Measurements from ENCODE around the gene SUSD4.

The SUSD4 gene

DNA sequence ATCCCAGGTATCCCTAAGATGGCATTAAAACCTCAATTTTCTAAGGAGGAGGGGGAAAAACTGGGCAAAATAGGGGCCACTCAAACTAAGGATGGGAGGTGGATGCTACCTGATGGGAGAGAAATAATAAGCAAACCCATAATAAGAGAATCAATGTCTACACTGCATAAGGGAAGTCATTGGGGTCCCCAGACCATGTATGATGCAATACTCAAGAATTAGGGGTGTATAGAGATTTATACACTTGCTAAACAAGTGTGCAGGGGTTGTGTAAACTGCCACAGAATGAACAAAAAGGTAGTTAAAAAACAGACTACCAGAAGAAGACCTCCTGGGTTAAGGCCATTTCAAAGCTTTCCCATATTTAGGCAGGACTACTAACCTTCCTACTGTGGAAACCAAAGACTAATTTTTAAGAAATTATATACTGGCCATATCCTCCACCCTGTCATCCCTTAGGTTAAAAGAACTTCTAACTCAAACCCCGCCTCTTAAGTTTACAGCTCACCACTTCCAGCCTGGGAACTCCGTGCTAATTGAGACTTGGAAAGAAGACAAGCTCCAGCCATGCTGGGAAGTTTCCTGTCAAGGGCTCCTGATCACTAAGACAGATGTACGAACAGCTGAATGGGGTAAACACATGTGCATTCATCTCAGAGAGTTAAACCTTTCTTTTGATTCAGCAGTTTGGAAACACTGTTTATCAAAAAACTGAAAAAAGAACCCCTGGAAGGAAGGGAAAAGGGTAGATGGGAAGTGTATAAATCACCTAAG, 156.5 kb downstream of the SUSD4 start:
- DNase-seq, result no peak

- DNase-seq, result no peak
These were observed 159.6 kb downstream of the SUSD4 start for GRCh38 chr1:223204424-223204823.

DNA sequence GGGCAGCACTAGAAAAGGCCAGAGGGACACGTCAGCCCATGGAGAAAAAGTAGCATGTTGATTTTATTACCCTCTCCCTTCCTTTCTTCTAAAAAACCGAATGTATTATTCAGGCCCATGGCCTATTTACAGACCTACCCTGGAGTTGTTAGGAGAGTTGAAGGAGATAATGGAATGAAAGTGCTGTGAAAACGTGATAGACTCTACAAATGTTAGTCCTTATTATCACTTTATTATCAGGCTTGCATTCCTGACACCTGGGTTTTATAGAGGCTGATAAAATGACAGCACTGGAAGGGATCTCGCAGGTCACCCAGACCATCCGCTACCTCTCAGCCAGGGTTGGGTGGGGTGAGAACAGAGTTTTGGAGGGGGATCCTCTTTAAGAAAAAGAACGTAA, 160.3 kb downstream of the SUSD4 start:
- no peak for DNase-seq

- DNase-seq, result no peak
These were observed 161.0 kb downstream of the SUSD4 start for GRCh38 chr1:223203034-223203408.

DNA sequence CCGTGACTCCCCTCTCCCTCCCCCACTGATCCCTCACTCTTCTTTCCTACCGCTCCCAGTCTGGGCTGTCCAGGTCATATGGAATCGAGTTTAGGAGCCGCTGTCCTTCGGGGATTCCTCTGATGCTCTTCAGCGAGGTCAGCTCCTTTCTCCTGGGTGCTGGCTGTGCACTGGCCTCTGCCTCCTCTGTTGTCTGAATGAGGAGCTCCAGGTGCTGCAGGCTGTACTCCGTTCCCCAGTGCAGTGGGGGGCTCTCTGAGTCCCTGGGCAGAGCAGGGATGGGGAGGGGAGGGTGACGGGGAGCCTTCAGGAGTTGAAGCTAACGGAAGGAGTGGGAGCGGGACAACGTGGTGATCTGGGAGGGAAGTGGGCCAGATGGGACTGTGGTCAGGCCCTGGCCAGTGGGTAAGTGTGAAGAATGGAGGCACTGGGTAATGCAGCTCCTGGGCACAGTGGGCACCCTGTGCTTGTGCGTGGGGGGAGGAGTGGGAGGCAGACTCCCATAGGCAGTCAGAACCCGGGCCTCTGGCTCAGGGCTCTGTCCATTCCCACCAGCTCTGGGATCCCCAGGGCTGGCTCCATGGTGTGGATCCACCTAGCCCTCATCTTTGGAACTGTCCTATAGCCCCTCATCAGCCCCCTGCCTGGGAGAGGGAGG, 161.5 kb downstream of the SUSD4 start:
- DNase-seq, result no peak

DNA sequence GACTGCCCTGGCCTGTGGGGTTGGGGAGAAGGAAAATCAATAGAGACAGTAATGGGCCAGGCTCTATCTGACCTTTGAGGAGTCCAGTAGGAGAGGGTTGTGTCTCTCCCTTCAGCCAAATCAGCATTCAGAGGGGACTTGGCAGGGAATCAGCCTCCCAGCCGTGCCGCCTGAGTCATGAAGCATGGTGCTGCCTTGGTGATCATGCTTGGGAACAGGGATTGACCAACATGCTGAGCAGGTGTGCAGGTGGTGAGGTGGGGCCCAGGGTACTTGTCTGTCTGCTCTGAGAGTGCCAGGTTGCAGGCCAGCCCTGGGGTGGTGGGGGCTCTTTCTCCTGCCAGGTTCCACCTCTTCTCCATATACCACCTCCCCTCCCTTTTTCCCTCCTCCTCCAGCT, 162.0 kb downstream of the SUSD4 start:
- no peak for DNase-seq

DNA sequence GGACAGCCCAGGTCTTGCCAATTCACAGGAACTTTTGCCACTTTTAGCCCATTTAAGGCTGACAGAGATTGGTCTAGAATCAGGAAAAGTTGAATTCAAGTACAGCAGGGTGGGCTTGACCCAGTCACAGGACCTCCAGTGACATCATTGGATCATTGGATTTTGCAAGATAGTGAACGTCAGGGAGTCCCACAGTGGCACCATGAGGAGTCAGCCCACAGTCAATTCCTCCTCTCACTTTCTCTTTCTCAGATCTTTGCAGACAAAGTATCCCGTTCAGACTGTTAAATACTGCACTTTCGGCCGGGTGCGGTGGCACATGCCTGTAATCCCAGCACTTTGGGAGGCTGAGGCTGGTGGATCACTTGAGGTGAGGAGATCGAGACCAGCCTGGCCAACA, 163.1 kb downstream of the SUSD4 start:
- DNase-seq, result no peak

DNA sequence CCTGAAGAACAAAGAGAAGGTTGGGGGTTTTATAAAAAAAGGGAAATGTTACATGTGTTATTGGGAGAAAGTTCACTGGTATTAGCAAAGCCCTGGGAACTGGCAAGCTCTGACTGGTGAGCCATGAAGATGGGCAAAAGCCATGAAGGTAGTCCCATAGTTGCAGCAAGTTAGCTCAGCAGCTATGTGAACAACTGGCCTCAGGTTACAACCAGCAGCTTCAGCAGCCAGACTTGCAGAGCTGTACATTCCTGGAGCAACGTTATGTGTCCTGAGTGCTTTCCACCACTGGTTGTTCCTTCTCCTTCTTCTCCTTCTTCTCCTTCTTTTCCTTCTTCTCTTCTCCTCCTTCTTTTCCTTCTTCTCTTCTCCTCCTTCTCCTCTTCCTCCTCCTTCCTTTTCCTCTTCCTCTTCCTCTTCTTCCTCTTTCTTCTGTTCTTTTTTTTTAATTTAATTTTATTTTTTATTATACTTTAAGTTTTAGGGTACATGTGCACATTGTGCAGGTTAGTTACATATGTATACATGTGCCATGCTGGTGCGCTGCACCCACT, 164.8 kb downstream of the SUSD4 start:
- DNase-seq, result no peak

GRCh38 chr1:223198628-223198965, 165.4 kb downstream of the SUSD4 start:
- DNase-seq, result no peak

DNA sequence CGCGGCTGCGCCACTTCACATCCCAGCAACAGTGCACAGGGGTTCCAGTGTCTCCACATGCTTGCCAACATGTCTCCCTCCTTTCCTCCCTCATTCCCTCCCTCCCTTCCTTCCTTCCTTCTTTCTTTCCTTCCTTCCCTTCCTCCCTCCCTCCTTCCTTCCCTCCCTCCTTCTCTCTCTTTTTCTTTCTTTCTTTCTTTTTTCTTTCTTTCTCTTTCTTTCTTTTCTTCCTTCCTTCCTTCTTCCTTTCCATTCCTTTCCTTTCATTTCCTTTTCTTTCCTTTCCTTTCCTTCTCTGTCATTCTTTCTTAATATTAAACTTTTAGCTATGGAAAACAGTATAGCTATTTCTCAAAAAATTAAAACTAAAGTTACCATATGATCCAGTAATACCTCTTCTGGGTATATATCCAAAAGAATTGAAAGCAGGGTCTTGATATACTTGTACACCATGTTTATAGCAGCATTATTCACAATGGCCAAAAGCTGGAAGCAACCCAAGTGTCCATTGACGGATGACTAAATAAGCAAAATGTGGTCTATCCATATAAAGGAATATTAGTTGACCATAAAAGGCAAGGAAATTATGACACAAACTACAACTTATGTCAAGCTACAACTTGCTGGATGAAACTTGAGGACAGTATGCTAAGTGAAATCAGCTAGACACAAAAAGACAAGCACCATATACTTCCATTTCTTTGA, 165.9 kb downstream of the SUSD4 start:
- no peak for DNase-seq

DNA sequence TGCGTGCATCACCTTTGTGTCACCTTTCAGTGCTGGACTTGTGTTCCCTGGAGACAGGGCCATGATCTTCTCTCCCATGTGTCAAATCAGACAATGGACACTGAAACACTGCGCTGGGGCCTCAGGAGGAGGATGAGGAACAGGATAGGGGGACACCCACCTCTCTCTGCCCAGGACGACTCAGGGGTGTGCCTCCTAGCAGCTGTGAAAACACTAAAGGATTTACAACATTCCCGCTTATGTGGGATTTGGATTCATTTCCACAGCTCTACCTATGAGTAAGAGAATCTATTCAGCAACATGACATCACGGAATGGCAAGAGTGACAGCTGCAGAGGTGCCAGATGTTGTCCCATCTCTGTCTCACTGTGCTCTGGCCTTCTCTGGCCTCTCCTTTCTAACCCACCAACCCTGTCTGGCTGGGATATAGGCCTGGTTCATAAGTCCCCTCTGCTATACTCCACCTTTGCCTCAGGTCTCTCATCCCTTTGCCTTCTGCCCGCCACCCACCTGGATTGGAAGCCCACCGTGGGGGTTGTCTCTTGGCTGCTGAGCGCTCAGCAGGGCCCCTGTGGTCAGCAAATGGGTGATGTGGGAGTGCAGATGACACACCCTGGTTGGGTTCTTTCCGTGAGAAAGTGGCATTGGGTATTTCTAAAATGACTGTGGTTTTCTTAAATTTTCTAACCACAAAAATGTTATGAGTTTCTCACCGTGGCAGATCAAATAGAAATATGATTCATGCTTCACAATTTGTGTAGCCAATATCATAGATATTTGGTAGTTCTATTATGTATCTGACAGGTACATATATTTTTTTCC, 173.9 kb downstream of the SUSD4 start:
- DNase-seq, result no peak

- no peak for DNase-seq
These were observed 174.5 kb downstream of the SUSD4 start for GRCh38 chr1:223189525-223189902.

- no peak for DNase-seq
These were observed 175.2 kb downstream of the SUSD4 start for GRCh38 chr1:223188618-223189356.

GRCh38 chr1:223186800-223187199, 177.2 kb downstream of the SUSD4 start:
- DNase-seq, result no peak

GRCh38 chr1:223183268-223183862, 180.6 kb downstream of the SUSD4 start:
- no peak for DNase-seq

DNA sequence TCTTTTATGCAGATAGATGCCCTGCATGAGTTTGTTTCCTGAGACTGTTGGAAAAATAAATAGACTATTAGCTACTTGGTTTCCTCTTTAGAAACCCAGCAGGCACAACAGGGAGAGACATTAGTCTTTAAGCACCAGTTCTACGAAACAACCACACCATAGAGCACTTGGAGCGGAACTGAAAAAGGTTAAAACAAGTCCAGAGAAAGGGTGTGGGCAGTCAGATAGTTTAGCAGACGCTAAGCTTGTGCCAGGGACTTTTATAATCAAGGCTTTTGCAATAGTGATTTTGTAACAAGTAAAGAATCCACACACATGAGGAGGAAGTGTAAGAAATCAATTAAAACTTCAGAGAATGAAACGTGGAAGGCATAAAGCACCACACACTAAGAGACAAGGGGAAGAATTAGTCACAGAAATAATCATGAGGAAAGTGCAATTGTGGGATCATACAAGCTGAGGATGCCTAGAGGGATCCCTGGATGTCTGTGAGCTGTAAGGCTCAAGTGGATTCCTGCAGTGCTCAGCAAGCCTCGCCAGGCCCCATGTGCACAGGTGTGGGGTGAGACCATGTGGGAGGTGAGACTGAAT, 183.2 kb downstream of the SUSD4 start:
- DNase-seq, result no peak

DNA sequence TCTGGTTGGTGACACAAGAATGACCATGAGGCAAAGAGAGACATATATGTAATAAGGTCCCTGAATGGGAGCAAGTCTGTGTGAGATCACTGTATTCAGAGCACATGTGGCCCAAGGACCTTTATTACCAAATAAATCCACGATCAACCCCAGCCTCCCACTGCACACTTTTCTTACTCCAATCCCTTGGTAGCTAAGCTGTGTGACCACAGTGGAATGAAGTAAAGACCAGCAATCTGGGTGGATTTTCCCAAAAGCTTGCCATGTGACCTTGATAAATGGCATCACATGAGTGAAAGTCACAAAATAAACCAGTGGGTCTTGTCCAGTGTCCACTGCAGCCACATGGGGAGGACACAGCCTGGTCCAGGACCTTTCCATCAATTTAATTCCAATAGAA, 184.2 kb downstream of the SUSD4 start:
- DNase-seq, result no peak

GRCh38 chr1:223179280-223179679, 184.7 kb downstream of the SUSD4 start:
- no peak for DNase-seq

DNA sequence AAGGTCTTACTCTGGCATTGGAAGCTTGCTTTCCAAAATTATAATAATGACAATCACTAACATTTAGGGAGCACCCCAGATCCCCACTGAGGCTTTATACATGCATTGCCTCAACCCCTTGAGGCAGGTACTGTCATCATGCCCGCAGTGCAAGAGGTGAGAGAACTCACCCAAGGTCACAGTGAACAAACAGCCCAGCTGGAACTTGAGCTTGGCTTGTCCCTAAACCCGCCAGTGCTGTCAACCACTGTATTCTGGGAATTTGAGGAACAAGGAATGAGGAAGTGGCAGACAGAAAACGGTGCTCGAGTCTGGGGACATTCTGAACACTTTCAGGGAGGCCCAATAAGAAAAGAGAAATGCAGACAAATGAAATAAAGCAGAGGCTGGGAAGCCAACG, 186.3 kb downstream of the SUSD4 start:
- no peak for DNase-seq

GRCh38 chr1:223176437-223176836, 187.5 kb downstream of the SUSD4 start:
- DNase-seq, result no peak

GRCh38 chr1:223175633-223176032, 188.3 kb downstream of the SUSD4 start:
- DNase-seq, result no peak

DNA sequence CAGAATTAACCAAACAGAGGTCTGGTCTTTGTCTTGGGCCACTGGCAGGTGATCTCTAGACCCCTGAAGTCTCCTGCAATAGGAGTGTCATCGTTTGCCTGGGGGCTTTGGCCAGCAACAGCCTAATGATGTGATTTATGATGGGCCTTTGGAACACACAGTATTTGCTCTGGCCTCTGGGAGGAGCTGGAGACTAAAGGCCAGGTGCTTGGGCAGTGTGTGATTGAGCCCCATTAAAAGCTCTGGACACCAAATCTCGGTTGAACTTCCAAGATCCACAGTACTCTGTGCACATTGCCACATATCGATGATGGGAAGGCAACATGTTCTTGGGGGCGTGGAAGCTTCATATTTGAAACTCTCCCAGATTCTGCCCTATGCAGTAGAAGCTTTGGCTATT, 188.9 kb downstream of the SUSD4 start:
- DNase-seq, result no peak
